ENCODE data around the gene CPSF7.
"Not testable (repeated sequence)": the region's sequence is repeated elsewhere in the genome, so short reads cannot be mapped to it uniquely, and the experiment has no call there.

CPSF7 gene

GRCh38 chr11:61429691-61430582 is at the start of gene CPSF7, which contains the start of gene SDHAF2:
CPSF7 (minus strand) TSS chr11:61429975; CDS start chr11:61429235, 740 bp downstream.
SDHAF2 (plus strand) TSS chr11:61430124; CDS start chr11:61430147, 23 bp downstream.
- peak; percentile 80 for DNase-seq (ENCODE audit: low read depth)

- no peak for DNase-seq (ENCODE audit: low read depth)
These were observed 48.0 kb upstream of the CPSF7 start for GRCh38 chr11:61477727-61478148.

- DNase-seq (ENCODE audit: low read depth) = no peak
These were observed 47.4 kb upstream of the CPSF7 start for GRCh38 chr11:61477126-61477525.

- no peak for DNase-seq (ENCODE audit: low read depth)
These were observed 46.6 kb upstream of the CPSF7 start for GRCh38 chr11:61476371-61476770.

- no peak for DNase-seq (ENCODE audit: low read depth)
These were observed 45.7 kb upstream of the CPSF7 start for GRCh38 chr11:61475433-61475832.

GRCh38 chr11:61474013-61474643 is 44.4 kb upstream of the CPSF7 start:
- DNase-seq (ENCODE audit: low read depth) = no peak

- no peak for DNase-seq (ENCODE audit: low read depth)
These were observed 43.7 kb upstream of the CPSF7 start for GRCh38 chr11:61473370-61474012.

GRCh38 chr11:61472868-61473267 is 43.1 kb upstream of the CPSF7 start:
- DNase-seq (ENCODE audit: low read depth) = no peak

- no peak for DNase-seq (ENCODE audit: low read depth)
These were observed 42.5 kb upstream of the CPSF7 start for GRCh38 chr11:61472282-61472681.

- no peak for DNase-seq (ENCODE audit: low read depth)
These were observed 38.2 kb upstream of the CPSF7 start for GRCh38 chr11:61468002-61468401.

- DNase-seq (ENCODE audit: low read depth) = not testable (repeated sequence)
These were observed 37.8 kb upstream of the CPSF7 start for GRCh38 chr11:61467602-61468001.

GRCh38 chr11:61460986-61461385 is 31.2 kb upstream of the CPSF7 start:
- DNase-seq (ENCODE audit: low read depth) = no peak

- DNase-seq (ENCODE audit: low read depth) = no peak
These were observed 30.7 kb upstream of the CPSF7 start for GRCh38 chr11:61460474-61460881.

GRCh38 chr11:61454520-61454919 is 24.7 kb upstream of the CPSF7 start:
- DNase-seq (ENCODE audit: low read depth) = no peak

- DNase-seq (ENCODE audit: low read depth) = no peak
These were observed 23.9 kb upstream of the CPSF7 start for GRCh38 chr11:61453695-61454094.

- DNase-seq (ENCODE audit: low read depth) = no peak
These were observed 23.1 kb upstream of the CPSF7 start for GRCh38 chr11:61452825-61453224.

GRCh38 chr11:61448552-61448927 is 18.8 kb upstream of the CPSF7 start:
- no peak for DNase-seq (ENCODE audit: low read depth)

- no peak for DNase-seq (ENCODE audit: low read depth)
These were observed 18.1 kb upstream of the CPSF7 start for GRCh38 chr11:61447601-61448551.

- peak; percentile 20 for DNase-seq (ENCODE audit: low read depth)
These were observed 16.5 kb upstream of the CPSF7 start for GRCh38 chr11:61446211-61446651.

- DNase-seq (ENCODE audit: low read depth) = no peak
These were observed 15.7 kb upstream of the CPSF7 start for GRCh38 chr11:61445516-61445915.

GRCh38 chr11:61442616-61443015 is 12.8 kb upstream of the CPSF7 start:
- no peak for DNase-seq (ENCODE audit: low read depth)

GRCh38 chr11:61439615-61440014 is 9.8 kb upstream of the CPSF7 start:
- no peak for DNase-seq (ENCODE audit: low read depth)

All from CMK (cell line).